ENCODE data around the gene PIGO. TPM values are rescaled to one million over a fixed set of nuclear protein-coding genes. Genes with fewer than 3 reads are reported as not detected.

Gene PIGO
- total and polyA plus RNA-seq, 9 of the 15 experiments (the other 6 are each of a cell fraction or from before 2014, with no cell fraction given): 5.4 to 13.7 (median 9.7) TPM

DNA sequence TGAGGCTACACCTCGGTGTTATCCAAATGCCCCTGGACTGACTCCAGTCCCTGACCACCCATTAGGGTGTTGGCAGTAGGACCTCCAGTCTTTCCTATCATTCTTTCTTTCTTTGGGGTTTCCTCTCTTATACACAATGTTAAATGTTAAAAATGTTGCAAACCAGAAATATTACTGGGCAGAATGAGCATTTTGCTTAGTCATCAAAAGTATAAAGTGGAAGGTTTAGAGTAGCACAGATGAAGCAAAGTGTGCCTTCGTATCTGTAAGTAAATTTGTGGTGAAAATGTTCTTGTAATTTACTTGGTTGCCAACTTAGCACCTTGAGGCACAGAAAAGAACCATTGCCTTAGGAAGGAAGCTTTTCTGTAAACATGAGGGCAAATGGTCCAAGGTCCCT is 43.7 kb upstream of the PIGO start:
- no peaks in the 10 kb centered on the region for H3K36me3 ChIP-seq (ENCODE audit: control insufficient read depth, insufficient read depth, low read length)
- no peaks in the 10 kb centered on the region for H3K27me3 ChIP-seq (ENCODE audit: control insufficient read depth in 2 of 2, insufficient read depth in 2 of 2, low read length in 2 of 2)
- in situ Hi-C loops (cut with MboI) (no loop called here), intact Hi-C loops (cut with micrococcal nuclease) (no loop called here)
- no peak overlapping the region for H3K4me3 ChIP-seq
- H3K4me1 ChIP-seq (replicated peaks in 1 of 2; ENCODE audit: control insufficient read depth in 2 of 2, insufficient read depth in 2 of 2, low read length in 2 of 2): peaks cover 0 to 8% of the 10 kb centered on the region in 2 experiments; a peak in 2 of 5 replicates
- DNase-seq (ENCODE audit: extremely low read depth in 1 of 4, low spot score in 3 of 4) (no peak), FAIRE-seq (no peak), ATAC-seq (no peak)
- CTCF ChIA-PET (ENCODE audit: low intra/inter-chr PET ratio): no interaction called here
- BruUV-seq (replicated peaks): no TSS peak
- H3K9me3 ChIP-seq (replicated peaks; ENCODE audit: control insufficient read depth, insufficient read depth, low read depth, low read length): peaks cover 7% of the 10 kb centered on the region
- H2AFZ ChIP-seq (ENCODE audit: low read depth, low read length): peak overlapping the region; percentile 3; the same call in 1 of the 2 replicates
- 22% methylated on average over 2 of the region's 2 CpGs for WGBS (ENCODE audit: insufficient coverage, low coverage, missing lambda C conversion rate)
- no peaks in the 10 kb centered on the region for H3K9me1 ChIP-seq (ENCODE audit: control insufficient read depth, insufficient read depth, low read length)
- H3K9ac ChIP-seq (ENCODE audit: insufficient read depth in 1 of 2, low read depth in 2 of 2, low read length in 2 of 2): no peak overlapping the region
- H3K27ac ChIP-seq (ENCODE audit: extremely low read depth, low read depth, low read length): no peak overlapping the region
- H4K20me1 ChIP-seq (replicated peaks; ENCODE audit: control insufficient read depth, insufficient read depth, low read length): no peaks in the 10 kb centered on the region
- POLR2A ChIA-PET: no interaction called here
- no peak overlapping the region for H3K4me2 ChIP-seq (ENCODE audit: insufficient read depth, low read length)
- no peaks in the 10 kb centered on the region for H3K79me2 ChIP-seq (ENCODE audit: control insufficient read depth, insufficient read depth, low read length)
- TF ChIP-seq MAFK (IDR thresholded peaks at IDR 0.05; ENCODE audit: low read length) (peak; percentile 91), ERF (CRISPR knock-in tag; IDR thresholded peaks at IDR 0.05) (no peak), TARDBP (IDR thresholded peaks at IDR 0.05) (no peak), XRCC5 (IDR thresholded peaks at IDR 0.05; ENCODE audit: low read depth, low read length) (no peak), ZKSCAN3 (CRISPR knock-in tag; IDR thresholded peaks at IDR 0.05) (no peak), NFRKB (IDR thresholded peaks at IDR 0.05; ENCODE audit: low read depth) (no peak), IRF2 (CRISPR knock-in tag; IDR thresholded peaks at IDR 0.05) (no peak), MEIS2 (IDR thresholded peaks at IDR 0.05; ENCODE audit: partially characterized antibody) (no peak), ADNP (tag; IDR thresholded peaks at IDR 0.05) (no peak), ILF3 (IDR thresholded peaks at IDR 0.05; ENCODE audit: borderline replicate concordance) (no peak), LCOR (CRISPR knock-in tag; IDR thresholded peaks at IDR 0.05) (no peak), KDM2B (CRISPR knock-in tag; IDR thresholded peaks at IDR 0.05) (no peak), BCL6 (CRISPR knock-in tag; IDR thresholded peaks at IDR 0.05) (no peak), C11orf30 (IDR thresholded peaks at IDR 0.05; ENCODE audit: low read depth) (peak; percentile 88)
- TF ChIP-seq, protein P1, sequence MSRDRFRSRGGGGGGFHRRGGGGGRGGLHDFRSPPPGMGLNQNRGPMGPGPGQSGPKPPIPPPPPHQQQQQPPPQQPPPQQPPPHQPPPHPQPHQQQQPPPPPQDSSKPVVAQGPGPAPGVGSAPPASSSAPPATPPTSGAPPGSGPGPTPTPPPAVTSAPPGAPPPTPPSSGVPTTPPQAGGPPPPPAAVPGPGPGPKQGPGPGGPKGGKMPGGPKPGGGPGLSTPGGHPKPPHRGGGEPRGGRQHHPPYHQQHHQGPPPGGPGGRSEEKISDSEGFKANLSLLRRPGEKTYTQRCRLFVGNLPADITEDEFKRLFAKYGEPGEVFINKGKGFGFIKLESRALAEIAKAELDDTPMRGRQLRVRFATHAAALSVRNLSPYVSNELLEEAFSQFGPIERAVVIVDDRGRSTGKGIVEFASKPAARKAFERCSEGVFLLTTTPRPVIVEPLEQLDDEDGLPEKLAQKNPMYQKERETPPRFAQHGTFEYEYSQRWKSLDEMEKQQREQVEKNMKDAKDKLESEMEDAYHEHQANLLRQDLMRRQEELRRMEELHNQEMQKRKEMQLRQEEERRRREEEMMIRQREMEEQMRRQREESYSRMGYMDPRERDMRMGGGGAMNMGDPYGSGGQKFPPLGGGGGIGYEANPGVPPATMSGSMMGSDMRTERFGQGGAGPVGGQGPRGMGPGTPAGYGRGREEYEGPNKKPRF (IDR thresholded peaks at IDR 0.05; ENCODE audit: low read depth, low read length): no peak
- TF ChIP-seq, protein P2, sequence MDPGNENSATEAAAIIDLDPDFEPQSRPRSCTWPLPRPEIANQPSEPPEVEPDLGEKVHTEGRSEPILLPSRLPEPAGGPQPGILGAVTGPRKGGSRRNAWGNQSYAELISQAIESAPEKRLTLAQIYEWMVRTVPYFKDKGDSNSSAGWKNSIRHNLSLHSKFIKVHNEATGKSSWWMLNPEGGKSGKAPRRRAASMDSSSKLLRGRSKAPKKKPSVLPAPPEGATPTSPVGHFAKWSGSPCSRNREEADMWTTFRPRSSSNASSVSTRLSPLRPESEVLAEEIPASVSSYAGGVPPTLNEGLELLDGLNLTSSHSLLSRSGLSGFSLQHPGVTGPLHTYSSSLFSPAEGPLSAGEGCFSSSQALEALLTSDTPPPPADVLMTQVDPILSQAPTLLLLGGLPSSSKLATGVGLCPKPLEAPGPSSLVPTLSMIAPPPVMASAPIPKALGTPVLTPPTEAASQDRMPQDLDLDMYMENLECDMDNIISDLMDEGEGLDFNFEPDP (CRISPR knock-in tag; IDR thresholded peaks at IDR 0.05): no peak
- TF ChIP-seq, protein P3, sequence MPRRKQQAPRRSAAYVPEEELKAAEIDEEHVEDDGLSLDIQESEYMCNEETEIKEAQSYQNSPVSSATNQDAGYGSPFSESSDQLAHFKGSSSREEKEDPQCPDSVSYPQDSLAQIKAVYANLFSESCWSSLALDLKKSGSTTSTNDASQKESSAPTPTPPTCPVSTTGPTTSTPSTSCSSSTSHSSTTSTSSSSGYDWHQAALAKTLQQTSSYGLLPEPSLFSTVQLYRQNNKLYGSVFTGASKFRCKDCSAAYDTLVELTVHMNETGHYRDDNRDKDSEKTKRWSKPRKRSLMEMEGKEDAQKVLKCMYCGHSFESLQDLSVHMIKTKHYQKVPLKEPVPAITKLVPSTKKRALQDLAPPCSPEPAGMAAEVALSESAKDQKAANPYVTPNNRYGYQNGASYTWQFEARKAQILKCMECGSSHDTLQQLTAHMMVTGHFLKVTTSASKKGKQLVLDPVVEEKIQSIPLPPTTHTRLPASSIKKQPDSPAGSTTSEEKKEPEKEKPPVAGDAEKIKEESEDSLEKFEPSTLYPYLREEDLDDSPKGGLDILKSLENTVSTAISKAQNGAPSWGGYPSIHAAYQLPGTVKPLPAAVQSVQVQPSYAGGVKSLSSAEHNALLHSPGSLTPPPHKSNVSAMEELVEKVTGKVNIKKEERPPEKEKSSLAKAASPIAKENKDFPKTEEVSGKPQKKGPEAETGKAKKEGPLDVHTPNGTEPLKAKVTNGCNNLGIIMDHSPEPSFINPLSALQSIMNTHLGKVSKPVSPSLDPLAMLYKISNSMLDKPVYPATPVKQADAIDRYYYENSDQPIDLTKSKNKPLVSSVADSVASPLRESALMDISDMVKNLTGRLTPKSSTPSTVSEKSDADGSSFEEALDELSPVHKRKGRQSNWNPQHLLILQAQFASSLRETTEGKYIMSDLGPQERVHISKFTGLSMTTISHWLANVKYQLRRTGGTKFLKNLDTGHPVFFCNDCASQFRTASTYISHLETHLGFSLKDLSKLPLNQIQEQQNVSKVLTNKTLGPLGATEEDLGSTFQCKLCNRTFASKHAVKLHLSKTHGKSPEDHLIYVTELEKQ (CRISPR knock-in tag; IDR thresholded peaks at IDR 0.05): no peak

Data from K562 (cell line).